GM18517 (cell line): ENCODE measurements around the gene BRINP2.

Experiments used
- ATAC-seq: cut with Tn5 transposase; IDR thresholded peaks from one replicate; pipeline ENCODE4 v1.9.1; 2021; ENCODE audit warnings: mild to moderate bottlenecking, moderate library complexity; ENCODE audit not compliant: unreplicated experiment

BRINP2 gene

GRCh38 chr1:177164380-177165068 is 6.2 kb upstream of the BRINP2 start, which contains the start of gene ASTN1:
TSS of gene ASTN1 (minus strand) at chr1:177164712. CDS start at chr1:177164676, 36 bp downstream.
- no peak for ATAC-seq

- no peak for ATAC-seq
Observed at GRCh38 chr1:177165069-177165439, 5.7 kb upstream of the BRINP2 start.

GRCh38 chr1:177171536-177172123 is 872 bp downstream of the BRINP2 start:
- no peak for ATAC-seq

- ATAC-seq, result no peak
Observed at GRCh38 chr1:177172272-177172671, 1.5 kb downstream of the BRINP2 start.

GRCh38 chr1:177172866-177173265 is 2.1 kb downstream of the BRINP2 start:
- no peak for ATAC-seq

- ATAC-seq, result no peak
Observed at GRCh38 chr1:177173976-177174375, 3.2 kb downstream of the BRINP2 start.

GRCh38 chr1:177174921-177175634 is 4.3 kb downstream of the BRINP2 start:
- no peak for ATAC-seq

- ATAC-seq, result no peak
Observed at GRCh38 chr1:177181280-177181630, 10.5 kb downstream of the BRINP2 start.

- ATAC-seq, result peak; percentile 78
Observed at GRCh38 chr1:177181631-177182291, 11.0 kb downstream of the BRINP2 start.

- no peak for ATAC-seq
Observed at GRCh38 chr1:177183836-177184235, 13.1 kb downstream of the BRINP2 start.

- ATAC-seq, result no peak
Observed at GRCh38 chr1:177185209-177185608, 14.5 kb downstream of the BRINP2 start.

- no peak for ATAC-seq
Observed at GRCh38 chr1:177186639-177187038, 15.9 kb downstream of the BRINP2 start.

GRCh38 chr1:177190308-177190970 is 19.7 kb downstream of the BRINP2 start:
- ATAC-seq, result no peak

- no peak for ATAC-seq
Observed at GRCh38 chr1:177198243-177198642, 27.5 kb downstream of the BRINP2 start.

- ATAC-seq, result no peak
Observed at GRCh38 chr1:177200290-177200689, 29.5 kb downstream of the BRINP2 start.

- no peak for ATAC-seq
Observed at GRCh38 chr1:177206831-177207355, 36.1 kb downstream of the BRINP2 start.

- ATAC-seq, result no peak
Observed at GRCh38 chr1:177208920-177209319, 38.2 kb downstream of the BRINP2 start.

GRCh38 chr1:177209357-177209756 is 38.6 kb downstream of the BRINP2 start:
- no peak for ATAC-seq

GRCh38 chr1:177210071-177210470 is 39.3 kb downstream of the BRINP2 start:
- ATAC-seq, result no peak

- ATAC-seq, result no peak
Observed at GRCh38 chr1:177211231-177211630, 40.5 kb downstream of the BRINP2 start.
